GM18507 (cell line): ENCODE data around the gene SHPK.

Experiments
- DNase-seq: peaks from one replicate; pipeline ENCODE4 v3.0.0; 2011; ENCODE audit warnings: low read depth; ENCODE audit not compliant: insufficient read length; ENCODE audit errors: extremely low spot score
- FAIRE-seq: peaks from 2 replicates; lab custom pipeline; 2011; peaks lifted over from hg19 to GRCh38; lab: Jason Lieb, UNC

The SHPK gene

DNA sequence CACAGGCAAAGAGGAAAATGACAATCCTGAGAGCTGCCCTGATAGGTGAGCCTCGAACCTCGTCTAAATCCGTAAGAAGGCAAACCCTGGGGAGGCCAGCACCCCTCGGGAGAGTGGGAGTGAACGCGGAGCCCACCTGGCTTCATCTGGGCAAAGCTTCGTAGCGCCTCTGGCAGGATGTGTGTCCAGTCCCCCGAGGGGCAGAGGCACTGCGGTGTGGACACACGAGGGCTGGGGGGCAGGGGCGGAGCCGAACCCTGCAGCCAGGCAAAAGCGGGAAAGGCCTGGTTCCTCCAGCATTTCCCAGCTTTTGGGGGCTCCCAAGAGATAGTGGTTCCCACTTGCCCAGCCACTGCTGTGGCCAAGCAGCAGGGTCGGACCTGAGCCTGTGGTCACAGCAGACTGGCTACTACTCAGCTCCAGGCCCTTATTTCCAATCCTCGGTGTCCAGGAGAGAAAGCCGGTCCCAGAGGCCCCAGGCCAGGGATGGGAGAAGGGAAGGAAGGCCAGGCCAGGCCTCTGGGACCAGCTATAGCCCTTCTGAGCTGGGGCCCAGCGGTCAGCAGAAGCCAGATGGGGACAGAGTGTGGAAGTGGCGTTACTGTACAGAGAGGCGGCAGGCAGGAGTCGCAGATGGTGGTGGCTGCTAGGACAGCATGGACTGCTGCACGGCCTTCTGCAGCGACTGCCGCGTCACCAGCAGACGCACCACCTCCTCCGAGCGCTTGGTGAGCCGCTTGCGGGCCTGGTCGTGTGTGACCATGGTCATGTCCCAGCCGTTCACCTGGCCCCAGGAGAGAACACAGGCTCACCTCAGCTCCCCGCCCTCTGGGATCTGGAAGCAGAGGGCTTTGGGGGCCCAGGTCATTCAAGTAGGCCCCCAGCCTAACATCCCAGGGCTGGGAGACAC lies 27.3 kb upstream of the SHPK start:
- FAIRE-seq (no peak), DNase-seq (no peak)

DNA sequence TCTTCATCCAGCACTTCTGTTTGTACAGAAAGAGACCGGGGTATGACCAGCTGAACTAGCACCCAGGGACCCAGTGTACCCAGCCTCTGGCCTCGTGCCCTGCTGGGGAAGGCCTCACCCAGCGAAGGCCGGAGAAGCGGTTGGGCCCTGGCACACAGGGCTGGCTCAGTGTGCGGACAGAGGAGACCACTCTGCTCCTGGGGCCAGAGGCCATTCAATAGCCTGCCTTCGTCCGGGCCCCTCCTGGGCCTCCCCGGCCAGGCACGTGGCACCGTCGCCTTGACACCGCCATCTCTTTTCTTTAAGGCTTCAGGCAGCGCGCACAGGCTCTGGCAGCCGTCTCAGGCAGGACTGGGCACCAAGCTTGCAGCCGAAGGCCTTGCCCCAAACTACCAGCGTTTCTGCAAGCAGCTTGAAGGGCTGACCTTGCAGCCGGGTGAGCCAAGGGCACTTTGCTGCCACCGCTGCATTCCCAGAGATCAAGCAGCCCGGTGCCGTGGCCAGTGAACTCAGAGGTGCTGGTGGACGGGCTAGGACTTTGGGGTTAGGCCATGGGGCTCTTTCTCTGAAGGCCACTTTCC lies 24.4 kb upstream of the SHPK start:
- DNase-seq (no peak), FAIRE-seq (no peak)

DNA sequence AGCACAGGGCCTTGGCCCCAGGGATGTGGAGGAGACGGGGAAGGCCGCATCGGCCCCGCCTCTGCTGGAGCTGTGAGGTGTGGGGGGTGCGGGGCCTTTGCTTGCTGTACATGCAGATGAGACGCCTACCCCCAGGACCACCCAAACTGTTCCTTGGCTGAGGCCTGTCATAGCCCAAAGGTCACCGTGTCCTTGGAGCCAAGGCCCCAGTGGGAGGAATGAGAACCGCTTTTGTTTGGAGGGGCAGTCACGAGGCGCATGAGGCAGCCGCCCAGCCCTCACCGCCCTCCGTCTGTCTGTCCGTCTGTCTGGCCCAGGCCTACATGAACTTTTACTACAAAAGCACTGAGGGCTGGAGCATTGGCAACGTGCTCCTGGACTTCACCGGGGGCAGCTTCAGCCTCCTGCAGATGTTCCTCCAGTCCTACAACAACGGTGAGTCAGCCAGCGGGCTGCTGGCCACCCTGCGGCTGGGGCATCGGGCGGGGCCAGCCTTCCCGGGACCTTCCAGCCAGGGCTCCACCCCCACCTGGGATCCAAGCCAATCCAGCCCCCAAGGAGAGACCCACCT lies 23.6 kb upstream of the SHPK start:
- FAIRE-seq, result no peak
- DNase-seq, result no peak

DNA sequence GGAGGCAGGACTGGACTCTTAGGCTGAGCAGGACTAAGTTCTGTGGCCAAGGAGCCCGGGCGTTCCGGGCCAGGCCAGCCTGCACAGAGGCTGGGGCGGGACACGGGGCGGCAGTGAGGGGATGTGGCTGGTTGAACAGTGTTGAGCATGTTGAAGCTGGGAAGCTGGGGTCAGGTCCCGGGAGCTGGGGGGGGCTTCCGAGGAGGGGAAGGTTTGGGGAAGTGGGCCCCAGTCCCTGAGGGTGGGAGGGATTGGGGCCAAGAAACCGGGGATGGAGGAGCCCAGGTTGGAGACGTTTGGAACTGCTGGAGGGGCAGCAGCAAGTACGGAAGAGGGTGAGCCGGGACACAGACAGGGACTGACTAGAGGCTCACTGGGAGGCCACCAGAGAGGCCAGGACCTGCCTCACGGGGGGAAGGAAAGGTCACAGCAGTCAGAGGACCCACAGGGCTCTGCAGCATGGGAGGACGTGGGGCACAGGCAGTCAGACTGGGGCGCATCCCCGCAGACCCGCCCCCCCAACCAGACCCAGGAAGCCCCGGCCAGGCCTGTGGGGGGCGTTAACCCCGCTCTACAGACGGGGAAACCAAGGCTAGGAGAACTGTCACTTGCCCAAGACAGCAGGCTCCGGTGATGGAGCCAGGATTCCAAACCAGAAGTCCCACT lies 22.9 kb upstream of the SHPK start:
- FAIRE-seq (no peak), DNase-seq (no peak)

DNA sequence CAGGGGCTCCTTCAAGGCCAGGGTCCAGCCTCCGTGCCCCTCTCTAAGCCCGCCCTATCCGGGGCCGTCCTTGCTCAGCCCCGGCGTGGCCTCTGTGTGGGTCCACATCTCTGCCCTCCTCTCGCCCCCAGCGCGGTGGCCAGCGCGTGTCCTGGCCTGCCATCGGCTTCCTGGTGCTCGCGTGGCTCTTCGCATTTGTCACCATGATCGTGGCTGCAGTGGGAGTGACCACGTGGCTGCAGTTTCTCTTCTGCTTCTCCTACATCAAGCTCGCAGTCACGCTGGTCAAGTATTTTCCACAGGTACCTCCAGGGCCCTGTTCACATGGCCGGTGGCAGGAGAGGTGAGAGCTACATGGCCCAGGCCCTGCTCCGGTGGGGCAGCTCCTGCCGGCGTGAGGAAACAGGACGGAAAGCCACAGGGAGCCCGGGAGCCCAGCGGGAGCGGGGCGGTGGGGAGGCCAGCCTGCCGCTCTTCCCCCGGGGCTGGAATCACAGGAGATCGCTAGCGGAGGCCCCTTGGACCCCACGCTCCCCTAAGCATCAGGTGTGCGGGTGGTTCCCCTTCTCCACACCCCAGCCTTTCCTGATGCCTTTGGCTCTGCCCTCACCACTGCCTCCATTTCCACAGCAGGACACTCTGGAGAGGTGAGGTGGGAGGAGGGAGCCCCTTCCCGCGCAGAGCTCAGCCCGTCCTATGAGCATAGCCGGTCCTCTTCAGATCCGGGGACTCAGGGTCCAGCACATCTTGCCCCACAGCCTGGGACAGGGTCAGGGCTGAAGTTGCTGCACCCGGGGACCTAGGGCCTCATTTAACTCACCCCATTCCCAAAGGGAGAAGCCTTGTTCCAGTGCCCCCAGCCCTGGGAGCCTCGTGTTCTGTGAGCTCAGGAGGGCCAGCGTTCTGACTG lies 22.1 kb upstream of the SHPK start:
- no peak for FAIRE-seq
- no peak for DNase-seq

DNA sequence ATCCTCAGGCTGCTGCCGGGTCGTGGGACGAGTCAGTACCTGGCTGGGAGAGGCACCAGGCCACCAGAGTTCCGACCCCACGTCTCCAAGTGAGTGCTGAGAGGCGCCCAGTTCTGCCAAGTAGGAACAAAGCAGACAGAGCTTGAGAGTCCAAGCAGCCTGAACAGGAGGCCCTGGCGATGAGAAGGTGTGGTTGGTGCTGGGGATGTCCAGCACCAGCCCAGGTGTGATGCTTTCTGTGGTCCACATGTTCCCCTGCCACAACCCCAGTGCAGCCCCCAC lies 21.5 kb upstream of the SHPK start:
- DNase-seq (no peak), FAIRE-seq (no peak)

DNA sequence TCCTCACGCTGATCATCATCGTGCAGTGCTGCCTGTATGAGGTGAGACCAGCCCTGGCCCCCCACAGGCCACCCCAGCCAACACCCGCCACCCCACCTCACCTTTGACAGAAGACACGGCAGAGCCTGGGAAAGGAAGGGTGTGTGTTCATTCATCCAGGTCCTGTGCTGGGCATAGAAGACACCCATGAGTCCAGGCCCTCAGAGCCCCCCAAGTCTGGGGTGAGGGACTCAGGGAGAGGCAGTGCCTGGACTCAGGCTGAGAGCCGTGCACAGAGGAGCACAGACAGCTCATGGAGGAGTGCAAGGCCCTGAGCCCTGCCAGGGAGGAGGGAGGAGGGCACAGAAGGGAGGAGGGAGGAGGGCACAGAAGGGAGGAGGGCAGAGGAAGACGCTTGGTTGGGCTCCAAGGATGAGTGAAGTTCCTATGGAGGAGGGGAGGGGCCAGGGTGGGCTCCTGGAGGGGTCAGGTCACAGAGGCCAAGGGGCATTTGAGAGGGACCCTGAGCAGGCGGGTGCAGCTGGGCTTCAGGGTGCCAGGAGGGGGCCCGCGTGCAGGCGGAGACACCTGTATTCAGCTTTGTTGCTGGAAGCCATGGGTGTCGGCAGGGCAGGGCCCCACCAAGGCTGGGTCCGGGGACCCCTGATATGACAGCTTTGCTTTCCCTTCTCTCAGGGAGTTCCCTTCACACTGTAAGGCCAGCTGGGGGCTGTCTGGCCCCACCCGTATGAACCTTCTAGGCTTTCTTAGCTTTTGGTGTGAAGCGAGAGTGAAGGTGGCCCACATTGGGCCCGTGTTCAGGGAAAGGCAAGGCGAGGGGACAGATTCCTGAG lies 20.9 kb upstream of the SHPK start:
- DNase-seq (no peak), FAIRE-seq (no peak)

DNA sequence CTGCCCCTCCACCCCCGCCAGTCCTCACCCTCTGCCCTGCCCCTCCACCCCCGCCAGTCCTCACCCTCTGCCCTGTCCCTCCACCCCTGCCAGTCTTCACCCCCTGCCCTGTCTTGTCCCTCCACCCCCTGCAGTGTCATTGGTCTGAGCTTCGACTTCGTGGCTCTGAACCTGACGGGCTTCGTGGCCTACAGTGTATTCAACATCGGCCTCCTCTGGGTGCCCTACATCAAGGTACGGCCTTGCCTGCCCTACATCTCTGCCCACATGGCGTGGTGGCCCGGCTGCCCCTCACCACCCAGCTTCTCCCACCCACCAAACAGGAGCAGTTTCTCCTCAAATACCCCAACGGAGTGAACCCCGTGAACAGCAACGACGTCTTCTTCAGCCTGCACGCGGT lies 20.3 kb upstream of the SHPK start:
- FAIRE-seq (no peak), DNase-seq (no peak)

DNA sequence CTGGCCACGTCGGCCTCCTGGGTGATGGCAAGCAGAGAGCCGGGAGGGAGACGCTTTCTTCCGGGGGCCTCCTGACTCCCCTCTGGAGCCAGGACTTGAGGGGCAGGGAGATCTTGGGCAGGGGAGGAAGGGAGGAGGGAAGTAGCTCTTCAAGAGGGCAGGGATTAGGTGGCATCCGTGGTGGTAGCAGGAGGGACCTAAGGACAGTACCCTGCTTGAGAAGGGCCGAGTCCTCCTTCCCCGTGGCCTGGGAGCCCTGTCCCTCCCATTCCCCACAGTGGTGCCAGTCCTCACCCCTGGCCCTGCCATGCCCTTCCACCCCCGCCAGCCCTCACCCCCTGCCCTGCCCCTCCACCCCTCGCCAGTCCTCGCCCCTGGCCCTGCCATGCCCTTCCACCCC lies 19.7 kb upstream of the SHPK start:
- DNase-seq, result no peak
- no peak for FAIRE-seq

DNA sequence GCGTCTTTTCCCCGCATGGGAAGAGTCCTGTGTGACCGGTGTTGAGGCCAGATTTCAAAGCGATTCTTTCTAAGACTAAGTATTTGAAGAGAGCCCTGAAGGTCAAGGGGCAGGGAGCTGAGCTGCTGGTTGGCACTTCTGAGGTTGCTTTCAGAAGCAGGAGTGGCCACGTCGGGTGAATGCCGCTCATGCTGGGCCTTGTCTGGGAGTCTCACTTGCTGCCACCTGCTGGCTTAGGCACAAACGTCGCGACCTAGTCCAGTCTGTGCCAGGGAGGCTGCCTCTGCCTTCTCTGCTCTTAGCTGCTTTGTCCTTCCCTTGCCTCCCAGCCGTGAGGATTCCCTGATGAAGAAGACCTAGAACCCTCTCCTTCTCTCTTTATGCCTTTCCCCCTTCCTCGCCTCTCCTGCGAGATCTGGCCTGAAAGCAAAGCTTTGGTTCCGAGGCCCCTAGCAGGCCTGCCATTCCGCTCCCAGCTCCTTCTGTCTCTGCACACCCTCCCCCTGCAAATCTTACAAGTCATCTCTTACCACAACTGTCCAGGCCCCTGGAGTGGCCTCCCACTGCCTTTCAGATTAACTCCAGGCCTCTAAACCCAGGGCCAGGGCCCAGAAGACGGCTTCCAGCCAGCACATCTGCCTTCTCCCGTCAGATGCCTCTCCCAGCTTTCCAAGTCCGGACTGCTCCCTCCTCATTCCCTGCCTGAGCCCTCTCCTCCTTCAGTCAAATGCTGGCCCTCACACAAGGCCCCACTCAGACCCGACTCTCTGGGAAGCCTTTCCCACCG lies 11.9 kb upstream of the SHPK start:
- peak; percentile 71 for FAIRE-seq

DNA sequence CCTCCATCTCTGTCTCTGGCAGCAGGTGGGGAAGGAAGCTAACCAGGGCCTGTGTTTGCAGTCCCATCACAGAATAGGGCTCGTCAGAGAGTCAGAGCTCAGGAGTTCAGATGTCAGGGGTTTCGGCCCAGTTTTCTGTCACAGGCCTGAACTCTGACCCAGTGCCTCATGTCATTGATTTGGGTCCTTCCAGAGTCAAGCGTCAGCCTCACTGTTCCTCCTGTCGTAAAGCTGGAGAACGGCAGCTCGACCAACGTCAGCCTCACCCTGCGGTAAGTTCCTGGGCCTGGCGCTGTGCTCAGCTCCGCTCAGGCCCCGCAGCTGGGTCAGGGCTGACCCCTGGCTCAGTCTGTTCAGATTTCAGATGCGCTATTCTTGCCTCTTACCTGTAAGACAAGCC lies 11.2 kb upstream of the SHPK start:
- no peak for DNase-seq
- FAIRE-seq, result no peak

More for the DNA sequence above, 11.9 kb upstream of the SHPK start:
- no peak for DNase-seq

DNA sequence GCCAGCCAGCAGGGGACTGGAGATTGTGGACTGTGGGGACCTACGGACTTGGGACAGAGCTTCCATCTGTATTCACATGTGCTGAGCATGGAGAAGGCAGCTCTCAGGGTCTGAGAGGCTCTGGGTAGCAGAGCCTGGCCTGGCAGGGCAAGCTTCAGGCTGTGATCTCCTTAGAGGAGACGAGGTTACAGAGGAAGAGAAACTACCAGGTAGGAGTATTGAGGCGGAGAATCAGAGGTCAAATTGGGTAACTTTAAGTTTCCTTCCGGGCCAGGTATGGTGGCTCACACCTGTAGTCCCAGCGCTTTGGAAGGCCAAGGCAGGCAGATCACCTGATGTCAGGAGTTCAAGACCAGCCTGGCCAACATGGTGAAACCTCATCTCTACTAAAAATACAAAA lies 9.3 kb upstream of the SHPK start:
- no peak for DNase-seq
- FAIRE-seq, result no peak

DNA sequence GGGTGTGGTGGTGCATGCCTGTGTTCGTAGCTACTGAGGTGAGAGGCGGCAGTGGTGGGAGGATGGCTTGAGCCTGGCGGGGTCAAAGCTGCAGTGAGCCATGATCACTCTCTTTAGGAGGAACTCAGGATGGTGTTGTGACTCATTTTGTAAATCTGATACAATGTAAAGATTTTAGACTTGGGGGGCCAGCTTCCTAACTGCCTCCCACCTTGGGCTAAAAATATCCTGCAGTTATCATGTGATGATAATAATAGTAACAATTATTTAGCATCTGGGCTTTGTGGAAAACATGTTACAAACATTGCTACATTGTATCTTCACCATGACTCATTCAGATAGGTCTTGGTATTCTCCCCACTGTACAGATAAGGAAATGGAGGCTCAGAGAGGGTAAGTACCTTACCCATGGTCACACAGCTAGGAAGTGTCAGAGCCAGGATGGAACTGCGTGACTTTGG lies 7.9 kb upstream of the SHPK start:
- DNase-seq (no peak), FAIRE-seq (no peak)

DNA sequence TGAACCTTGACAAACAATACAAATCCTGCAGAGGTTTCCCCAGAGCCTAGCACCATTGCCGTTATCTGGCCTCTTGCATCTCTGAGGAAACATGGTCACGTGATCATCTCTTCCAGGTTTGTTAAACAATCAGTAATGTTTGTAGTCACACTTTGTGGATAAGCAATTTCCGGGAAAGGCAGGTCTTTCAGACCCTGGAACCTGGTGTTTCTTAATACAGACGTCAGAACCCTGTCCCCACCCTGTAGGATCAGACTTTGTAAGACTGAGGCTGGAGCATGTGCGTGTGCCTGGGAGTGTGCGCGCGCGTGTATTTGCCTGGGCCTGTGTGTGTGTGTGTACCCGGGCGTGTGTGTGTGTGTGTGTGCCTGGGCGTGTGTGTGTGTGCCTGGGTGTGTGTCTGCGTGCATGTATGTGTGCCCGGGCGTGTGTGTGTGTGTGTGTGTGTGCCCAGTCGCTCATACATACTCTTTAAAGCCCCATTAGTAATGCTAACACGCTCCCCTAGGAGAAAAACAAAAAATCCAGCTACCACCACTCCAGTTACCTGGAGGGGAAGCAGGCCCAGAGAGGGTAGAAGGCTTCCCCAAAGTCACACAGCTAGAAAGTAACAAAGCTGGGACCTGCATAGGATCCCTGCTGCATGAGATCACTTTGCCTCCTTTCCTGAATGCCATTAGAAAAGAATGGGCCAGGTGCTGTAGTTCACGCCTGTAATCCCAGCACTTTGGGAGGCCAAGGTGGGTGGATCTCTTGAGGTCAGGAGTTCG lies 5.9 kb upstream of the SHPK start:
- DNase-seq, result no peak
- FAIRE-seq, result no peak

DNA sequence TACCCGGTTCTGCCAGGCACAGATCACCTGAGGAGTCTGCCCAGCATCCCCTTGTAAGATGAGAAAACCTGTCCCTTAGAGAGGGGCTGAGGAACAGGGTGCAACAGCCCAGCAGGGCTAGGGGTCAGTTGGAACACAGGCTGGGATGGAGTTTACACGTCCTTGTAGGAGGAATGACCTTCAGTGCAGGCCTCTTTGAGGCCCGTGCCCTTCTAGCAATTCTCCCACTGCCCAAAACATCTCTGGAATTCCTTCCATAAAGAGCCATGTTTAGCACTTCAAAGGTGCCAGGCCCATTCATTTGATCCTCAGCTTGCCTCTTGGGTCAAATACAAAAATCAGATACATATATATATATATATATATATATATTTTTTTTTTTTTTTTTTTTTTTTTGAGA lies 5.0 kb upstream of the SHPK start:
- DNase-seq (no peak), FAIRE-seq (no peak)

DNA sequence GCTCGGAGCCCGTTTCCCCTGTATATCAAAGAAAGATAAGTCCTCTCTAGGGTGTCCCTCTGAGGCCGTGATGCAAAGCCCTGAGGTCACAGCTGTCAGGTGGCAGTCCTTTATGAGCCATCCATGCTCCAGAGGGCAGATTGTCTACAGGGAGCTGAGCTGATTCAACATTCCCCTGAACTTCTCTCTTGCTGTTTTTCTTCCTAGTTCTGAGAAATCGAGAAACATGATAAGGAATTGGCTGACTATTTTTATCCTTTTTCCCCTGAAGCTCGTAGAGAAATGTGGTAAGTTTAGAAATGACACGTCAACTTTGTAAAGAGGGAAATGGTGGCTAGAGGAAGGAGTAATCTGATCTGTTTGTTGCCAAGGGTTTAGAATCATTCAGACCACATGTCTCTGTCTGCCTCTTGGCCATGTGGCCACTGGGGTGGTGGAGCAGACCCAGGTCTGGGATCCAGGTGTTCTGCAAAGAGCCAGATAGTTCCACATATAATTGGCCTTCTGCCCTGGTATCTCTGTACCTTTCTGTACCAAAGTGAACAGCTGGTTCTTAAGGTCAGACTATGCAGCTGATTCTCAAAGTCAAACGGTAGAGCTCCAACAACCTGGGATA lies 4.0 kb upstream of the SHPK start:
- DNase-seq, result no peak

DNA sequence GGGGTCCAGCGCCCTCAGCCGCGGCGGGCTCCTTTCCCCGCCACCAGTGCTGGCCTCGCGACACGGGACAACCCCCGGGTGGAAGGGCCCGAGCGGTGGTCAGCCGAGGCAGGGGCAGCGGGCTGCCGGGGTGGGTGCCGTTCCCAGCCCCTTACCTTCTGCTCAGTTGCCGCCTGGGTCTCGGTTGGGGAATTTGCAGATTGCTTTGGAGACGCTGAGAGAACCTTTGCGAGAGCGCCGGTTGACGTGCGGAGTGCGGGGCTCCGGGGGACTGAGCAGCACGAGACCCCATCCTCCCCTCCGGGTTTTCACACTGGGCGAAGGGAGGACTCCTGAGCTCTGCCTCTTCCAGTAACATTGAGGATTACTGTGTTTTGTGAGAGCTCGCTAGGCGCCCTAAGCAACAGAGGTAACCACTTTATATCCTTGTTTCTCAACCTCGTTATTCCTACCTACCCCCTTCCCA lies 891 bp upstream of the SHPK start:
- FAIRE-seq (no peak), DNase-seq (no peak)

More for the DNA sequence above, 4.0 kb upstream of the SHPK start:
- no peak for FAIRE-seq
